CD14-positive monocyte (primary cell): ENCODE results near the gene APOL5. TPM values are rescaled to one million over a fixed set of nuclear protein-coding genes. Genes with fewer than 3 reads are reported as not detected.

Source experiments
- DNase-seq, 3 donors: peaks; one replicate each; pipeline ENCODE4 v3.0.0-alpha.2; 2011 to 2022
- H2AFZ ChIP-seq: 2 replicates; pipeline ENCODE4 v1.6.0; 2012; ENCODE audit warnings: mild to moderate bottlenecking, low read depth, low read length, inconsistent platforms; ENCODE audit not compliant: insufficient read depth, poor library complexity, severe bottlenecking
- H3K27ac ChIP-seq, 2 donors: 1 replicate in 1 of 2; 2 replicates in 1 of 2; pipeline ENCODE4 v1.5.1; 2012 to 2013; ENCODE audit warnings: low read length in 2 of 2, control low read depth in 1 of 2, inconsistent platforms in 1 of 2, low read depth in 1 of 2, mild to moderate bottlenecking in 1 of 2
- H3K27me3 ChIP-seq, 2 donors: one replicate each; pipeline versions ENCODE4 v1.6.0 to v1.6.1; 2011 to 2013; ENCODE audit warnings: low read length in 2 of 2; ENCODE audit not compliant: control insufficient read depth in 2 of 2, insufficient read depth in 2 of 2
- H3K36me3 ChIP-seq, 2 donors: replicated peaks in 1 of 2; 1 replicate in 1 of 2; 2 replicates in 1 of 2; pipeline versions ENCODE4 v1.5.1 to v1.6.1; 2012 to 2013; ENCODE audit warnings: low read length in 2 of 2, control low read depth in 1 of 2, inconsistent platforms in 1 of 2, mild to moderate bottlenecking in 1 of 2; ENCODE audit not compliant: insufficient read depth in 2 of 2, control insufficient read depth in 1 of 2
- H3K4me1 ChIP-seq, 2 donors: 1 replicate in 1 of 2; 2 replicates in 1 of 2; pipeline versions ENCODE4 v1.5.1 to v1.6.1; 2012 to 2013; ENCODE audit warnings: low read length in 2 of 2, control low read depth in 1 of 2, inconsistent platforms in 1 of 2, mild to moderate bottlenecking in 1 of 2, moderate library complexity in 1 of 2; ENCODE audit not compliant: insufficient read depth in 2 of 2, control insufficient read depth in 1 of 2
- H3K4me2 ChIP-seq: replicated peaks from 2 replicates; pipeline ENCODE3; 2012; ENCODE audit warnings: low read length, moderate library complexity, mild to moderate bottlenecking; ENCODE audit not compliant: poor library complexity, severe bottlenecking; ENCODE audit errors: extremely low read depth
- H3K4me3 ChIP-seq, 3 experiments: fragments of 200-600 bp in 1 of 3; sonication (generic) in 1 of 3; replicated peaks in 1 of 3; 1 replicate in 2 of 3; 2 replicates in 1 of 3; pipeline ENCODE4 v1.5.1; 2011 to 2013; ENCODE audit warnings: low read length in 3 of 3, mild to moderate bottlenecking in 3 of 3, control low read depth in 2 of 3, low read depth in 2 of 3, inconsistent platforms in 1 of 3, moderate library complexity in 1 of 3
- H3K79me2 ChIP-seq: 2 replicates; pipeline ENCODE4 v1.6.0; 2012; ENCODE audit warnings: mild to moderate bottlenecking, control low read depth, inconsistent platforms, low read length, moderate library complexity; ENCODE audit not compliant: insufficient read depth
- H3K9ac ChIP-seq: 2 replicates; pipeline ENCODE4 v1.6.0; 2017; ENCODE audit warnings: low read length, mild to moderate bottlenecking; ENCODE audit not compliant: insufficient read depth, poor library complexity, severe bottlenecking
- H3K9me3 ChIP-seq, 2 donors: replicated peaks in 1 of 2; 1 replicate in 1 of 2; 2 replicates in 1 of 2; pipeline versions ENCODE4 v1.5.1 to v1.6.1; 2012 to 2013; ENCODE audit warnings: low read length in 2 of 2, control low read depth in 1 of 2; ENCODE audit not compliant: control insufficient read depth in 1 of 2, insufficient read depth in 1 of 2
- H4K20me1 ChIP-seq: 2 replicates; pipeline ENCODE4 v1.6.0; 2012; ENCODE audit warnings: mild to moderate bottlenecking, low read length, control low read depth, moderate library complexity; ENCODE audit not compliant: insufficient read depth
- H3K27ac Mint-ChIP-seq, 7 donors: one replicate each; pipeline ENCODE4 v1.8.0; 2020; ENCODE audit warnings: mild to moderate bottlenecking in 7 of 7, mixed read lengths in 7 of 7, moderate library complexity in 6 of 7, inconsistent platforms in 2 of 7
- H3K27me3 Mint-ChIP-seq, 3 donors: one replicate each; pipeline ENCODE4 v1.8.0; 2021 to 2022; ENCODE audit warnings: low read depth in 3 of 3, mild to moderate bottlenecking in 3 of 3, mixed read lengths in 3 of 3, moderate library complexity in 3 of 3, inconsistent platforms in 1 of 3
- H3K36me3 Mint-ChIP-seq, 2 donors: one replicate each; pipeline ENCODE4 v1.8.0; 2020; ENCODE audit warnings: mixed read lengths in 2 of 2, inconsistent platforms in 1 of 2, mild to moderate bottlenecking in 1 of 2
- H3K4me1 Mint-ChIP-seq: one replicate; pipeline ENCODE4 v1.8.0; 2020; ENCODE audit warnings: mild to moderate bottlenecking, mixed read lengths
- H3K4me3 Mint-ChIP-seq, 2 donors: one replicate each; pipeline ENCODE4 v1.8.0; 2020; ENCODE audit warnings: mild to moderate bottlenecking in 2 of 2, mixed read lengths in 2 of 2, moderate library complexity in 1 of 2
- H3K9me3 Mint-ChIP-seq, 7 donors: one replicate each; pipeline ENCODE4 v1.8.0; 2020 to 2022; ENCODE audit warnings: mixed read lengths in 7 of 7, mild to moderate bottlenecking in 6 of 7, moderate library complexity in 6 of 7, inconsistent platforms in 2 of 7
- WGBS: methylation state at CpG from one replicate; pipeline ENCODE4 v1.1.5; 2013; ENCODE audit warnings: missing lambda C conversion rate; ENCODE audit not compliant: insufficient coverage; 5-methylcytosine and 5-hydroxymethylcytosine counted together
- intact Hi-C, 2 donors: fragments of 100-400 bp; cut with micrococcal nuclease; formaldehyde crosslinking; loops; one replicate each; pipeline versions ENCODE4 v1.15.0 to v1.15.1; 2023
- polyA plus RNA-seq, 3 donors: library from polyadenylated mRNA; depleted of rRNA in 1 of 3; unstranded in 2 of 3; stranded (reverse) in 1 of 3; fragments of 300-500 nt in 2 of 3; fragments of >200 nt in 1 of 3; fragmentation: Illumina TruSeq in 2 of 3; gene quantifications; 1 replicate in 2 of 3; 2 replicates in 1 of 3; pipeline ENCODE4 v1.2.3, GENCODE V29; 2012 to 2021
- TF ChIP-seq, protein P1 (sequence below): fragments of 200-600 bp; IDR thresholded peaks from one replicate; pipeline ENCODE4 v1.8.0; 2022; ENCODE audit warnings: antibody characterized with exemption, mild to moderate bottlenecking

APOL5 gene
- polyA plus RNA-seq, 3 donors: not detected

DNA sequence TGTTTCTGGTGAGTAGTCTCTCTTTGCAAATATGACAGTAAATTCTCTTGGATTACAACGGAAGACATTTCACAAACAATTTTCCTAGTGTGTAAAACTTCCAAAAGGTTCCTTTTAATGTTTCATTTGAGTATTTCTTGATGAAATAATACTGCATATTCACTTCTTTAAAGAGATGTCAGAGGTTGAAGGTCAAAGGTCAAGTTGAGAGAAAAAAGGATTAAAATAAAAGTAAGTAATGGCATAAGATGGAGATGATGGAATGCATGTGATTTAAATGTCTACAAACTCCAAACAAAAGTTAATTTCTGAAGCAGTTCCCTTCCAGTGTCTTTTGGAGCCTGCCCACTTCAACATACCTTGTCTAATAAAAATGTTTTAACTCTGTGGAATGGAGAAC, 40.7 kb downstream of the APOL5 start:
- H3K27ac ChIP-seq: no peak overlapping the region
- Mint-ChIP-seq H3K27me3 (no peaks in the 10 kb centered on the region), H3K4me1 (no peaks in the 10 kb centered on the region), H3K27ac (no peak overlapping the region), H3K4me3 (no peak overlapping the region), H3K36me3 (no peaks in the 10 kb centered on the region), H3K9me3 (no peaks in the 10 kb centered on the region)
- H3K36me3 ChIP-seq: no peaks in the 10 kb centered on the region
- intact Hi-C loops: no loop called here
- no peak overlapping the region for H3K4me3 ChIP-seq
- H3K27me3 ChIP-seq: no peaks in the 10 kb centered on the region
- no peak overlapping the region for H3K9ac ChIP-seq
- no CpG with 5 or more reads among the region's 1 CpG for WGBS
- H4K20me1 ChIP-seq: no peaks in the 10 kb centered on the region
- H2AFZ ChIP-seq: no peak overlapping the region
- DNase-seq: no peak
- TF ChIP-seq, protein P1, sequence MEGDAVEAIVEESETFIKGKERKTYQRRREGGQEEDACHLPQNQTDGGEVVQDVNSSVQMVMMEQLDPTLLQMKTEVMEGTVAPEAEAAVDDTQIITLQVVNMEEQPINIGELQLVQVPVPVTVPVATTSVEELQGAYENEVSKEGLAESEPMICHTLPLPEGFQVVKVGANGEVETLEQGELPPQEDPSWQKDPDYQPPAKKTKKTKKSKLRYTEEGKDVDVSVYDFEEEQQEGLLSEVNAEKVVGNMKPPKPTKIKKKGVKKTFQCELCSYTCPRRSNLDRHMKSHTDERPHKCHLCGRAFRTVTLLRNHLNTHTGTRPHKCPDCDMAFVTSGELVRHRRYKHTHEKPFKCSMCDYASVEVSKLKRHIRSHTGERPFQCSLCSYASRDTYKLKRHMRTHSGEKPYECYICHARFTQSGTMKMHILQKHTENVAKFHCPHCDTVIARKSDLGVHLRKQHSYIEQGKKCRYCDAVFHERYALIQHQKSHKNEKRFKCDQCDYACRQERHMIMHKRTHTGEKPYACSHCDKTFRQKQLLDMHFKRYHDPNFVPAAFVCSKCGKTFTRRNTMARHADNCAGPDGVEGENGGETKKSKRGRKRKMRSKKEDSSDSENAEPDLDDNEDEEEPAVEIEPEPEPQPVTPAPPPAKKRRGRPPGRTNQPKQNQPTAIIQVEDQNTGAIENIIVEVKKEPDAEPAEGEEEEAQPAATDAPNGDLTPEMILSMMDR: no peak
- no peaks in the 10 kb centered on the region for H3K4me1 ChIP-seq
- H3K4me2 ChIP-seq: no peak overlapping the region
- H3K9me3 ChIP-seq: no peaks in the 10 kb centered on the region
- H3K79me2 ChIP-seq: no peaks in the 10 kb centered on the region

DNA sequence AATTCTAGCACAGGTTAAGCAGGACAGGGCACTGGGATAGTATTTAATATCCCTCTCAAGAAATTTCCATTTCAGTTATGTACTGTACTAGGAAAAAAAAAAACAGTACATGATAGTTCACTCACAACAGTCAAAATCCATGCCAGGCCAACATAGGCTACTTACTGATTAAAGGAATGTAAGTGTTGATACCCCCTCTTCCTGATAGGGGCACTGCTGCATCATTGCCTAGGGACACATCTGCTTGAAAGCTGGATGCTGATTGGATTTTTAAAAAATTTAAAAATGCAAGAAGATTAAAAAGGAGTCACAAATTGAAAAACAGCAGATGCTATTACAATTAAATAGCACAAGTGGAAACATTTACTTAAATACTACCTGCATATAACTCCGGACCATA, 43.4 kb downstream of the APOL5 start:
- Mint-ChIP-seq H3K27me3 (no peaks in the 10 kb centered on the region), H3K4me1 (no peaks in the 10 kb centered on the region), H3K36me3 (no peaks in the 10 kb centered on the region), H3K27ac (no peak overlapping the region), H3K4me3 (no peak overlapping the region), H3K9me3 (no peaks in the 10 kb centered on the region)
- intact Hi-C loops: no loop called here
- H3K4me1 ChIP-seq: no peaks in the 10 kb centered on the region
- no peaks in the 10 kb centered on the region for H3K27me3 ChIP-seq
- no CpG with 5 or more reads among the region's 1 CpG for WGBS
- no peak for DNase-seq
- no peaks in the 10 kb centered on the region for H3K36me3 ChIP-seq
- no peak overlapping the region for H3K4me3 ChIP-seq
- no peaks in the 10 kb centered on the region for H3K79me2 ChIP-seq
- no peaks in the 10 kb centered on the region for H4K20me1 ChIP-seq
- no peak overlapping the region for H3K9ac ChIP-seq
- H2AFZ ChIP-seq: no peak overlapping the region
- H3K27ac ChIP-seq: no peak overlapping the region
- no peaks in the 10 kb centered on the region for H3K9me3 ChIP-seq
- no peak overlapping the region for H3K4me2 ChIP-seq
- TF ChIP-seq, protein P1: no peak
